OCI-LY1 (cell line): ENCODE results near the gene KLF3.

Experiments used
- H2AFZ ChIP-seq: fragments of 200-600 bp; sonication (generic), shearing (Covaris generic); 2 replicates; pipeline ENCODE4 v1.6.0; 2014; ENCODE audit warnings: antibody characterized with exemption, mild to moderate bottlenecking, low read length
- H3F3A ChIP-seq: fragments of 200-600 bp; sonication (generic), shearing (Covaris generic); 2 replicates; pipeline ENCODE4 v1.6.0; 2014; ENCODE audit warnings: mild to moderate bottlenecking, antibody characterized with exemption, low read length, moderate library complexity; ENCODE audit not compliant: insufficient read depth
- H3K27ac ChIP-seq: fragments of 200-600 bp; sonication (generic); 2 replicates; pipeline ENCODE4 v1.5.1; 2014; ENCODE audit warnings: low read length, mixed run types, mild to moderate bottlenecking, low read depth; ENCODE audit not compliant: poor library complexity, severe bottlenecking
- H3K27me3 ChIP-seq: fragments of 200-600 bp; sonication (generic); 2 replicates; pipeline ENCODE4 v1.6.0; 2014; ENCODE audit warnings: antibody characterized with exemption, mild to moderate bottlenecking, low read length, moderate library complexity; ENCODE audit not compliant: insufficient read depth
- H3K36me3 ChIP-seq: fragments of 200-600 bp; sonication (generic); 2 replicates; pipeline ENCODE4 v1.6.1; 2014; ENCODE audit warnings: mild to moderate bottlenecking, antibody characterized with exemption, low read length, moderate library complexity, mixed read lengths; ENCODE audit not compliant: insufficient read depth
- H3K4me1 ChIP-seq: fragments of 200-600 bp; sonication (generic); 2 replicates; pipeline ENCODE4 v1.5.1; 2014; ENCODE audit warnings: mild to moderate bottlenecking, low read length, moderate library complexity; ENCODE audit not compliant: insufficient read depth, severe bottlenecking
- H3K4me2 ChIP-seq: fragments of 200-600 bp; sonication (generic), shearing (Covaris generic); 2 replicates; pipeline ENCODE4 v1.6.1; 2014; ENCODE audit warnings: low read length
- H3K4me3 ChIP-seq: fragments of 200-600 bp; sonication (generic); 2 replicates; pipeline ENCODE4 v1.5.1; 2014; ENCODE audit warnings: low read length, low read depth, mild to moderate bottlenecking, mixed read lengths; ENCODE audit not compliant: poor library complexity, severe bottlenecking
- H3K79me2 ChIP-seq: fragments of 200-600 bp; shearing (Covaris generic); 2 replicates; pipeline ENCODE4 v1.6.1; 2016; ENCODE audit warnings: mixed run types, low read length, mixed read lengths; ENCODE audit not compliant: insufficient read depth
- H3K9ac ChIP-seq: fragments of 200-600 bp; sonication (generic), shearing (Covaris generic); 2 replicates; pipeline ENCODE4 v1.6.1; 2014; ENCODE audit warnings: mild to moderate bottlenecking, low read length, mixed read lengths
- H3K9me2 ChIP-seq: fragments of 200-600 bp; sonication (generic), shearing (Covaris generic); 2 replicates; pipeline ENCODE4 v1.6.1; 2014; ENCODE audit warnings: low read depth, mild to moderate bottlenecking, low read length, mixed read lengths
- H3K9me3 ChIP-seq: fragments of 200-600 bp; shearing (Covaris generic); 2 replicates; pipeline ENCODE4 v1.6.1; 2014; ENCODE audit warnings: low read length, mixed read lengths
- H4K20me1 ChIP-seq: fragments of 200-600 bp; sonication (generic), shearing (Covaris generic); 2 replicates; pipeline ENCODE4 v1.6.0; 2016; ENCODE audit warnings: mild to moderate bottlenecking, low read length; ENCODE audit not compliant: insufficient read depth
- EZH2 ChIP-seq: fragments of 200-600 bp; sonication (generic), shearing (Covaris generic); IDR thresholded peaks from 2 replicates; pipeline ENCODE4 v1.8.0; 2017; ENCODE audit warnings: borderline replicate concordance, mixed run types, mild to moderate bottlenecking, antibody characterized with exemption, low read length, moderate library complexity, mixed read lengths
- TF ChIP-seq, protein P1 (sequence below): fragments of 200-600 bp; sonication (generic), shearing (Covaris generic); IDR thresholded peaks from 2 replicates; pipeline ENCODE4 v1.5.1; 2017; ENCODE audit warnings: mild to moderate bottlenecking, antibody characterized with exemption, low read length, moderate library complexity, mixed read lengths

KLF3 gene

DNA sequence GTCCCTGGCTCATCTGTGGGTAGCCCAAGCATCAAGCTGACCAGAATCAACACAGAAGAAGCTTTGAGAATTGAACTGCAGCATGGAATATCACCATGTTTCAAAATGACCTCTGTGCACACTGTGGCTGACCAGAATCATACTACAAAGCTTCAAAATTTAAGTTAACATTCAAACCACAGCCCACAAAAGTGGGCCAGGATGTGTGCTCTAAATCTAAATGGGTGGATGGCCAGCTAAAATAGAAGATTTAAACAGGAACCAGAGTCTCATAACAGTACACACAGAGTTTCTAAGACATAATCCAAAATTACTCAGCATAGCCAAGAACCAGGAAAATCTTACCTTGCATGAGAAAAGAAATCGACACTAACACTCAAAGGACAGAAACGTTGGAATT is 46.1 kb downstream of the KLF3 start:
- Histone ChIP-seq H3K9ac (no peak overlapping the region), H3K9me2 (no peaks in the 10 kb centered on the region), H3K4me1 (no peaks in the 10 kb centered on the region), H3K27me3 (0 out of 2 replicates have a peak, but pooled peaks cover 5% of the 10 kb centered on the region), H4K20me1 (no peaks in the 10 kb centered on the region), H3K27ac (no peak overlapping the region), H3K4me2 (no peak overlapping the region), H3K9me3 (no peaks in the 10 kb centered on the region; the same call in 1 of the 2 replicates), H3K36me3 (no peaks in the 10 kb centered on the region), H3K4me3 (no peak overlapping the region), H2AFZ (no peak overlapping the region), H3K79me2 (no peaks in the 10 kb centered on the region), H3F3A (no peaks in the 10 kb centered on the region)
- no peak for TF ChIP-seq EZH2
- TF ChIP-seq, protein P1, sequence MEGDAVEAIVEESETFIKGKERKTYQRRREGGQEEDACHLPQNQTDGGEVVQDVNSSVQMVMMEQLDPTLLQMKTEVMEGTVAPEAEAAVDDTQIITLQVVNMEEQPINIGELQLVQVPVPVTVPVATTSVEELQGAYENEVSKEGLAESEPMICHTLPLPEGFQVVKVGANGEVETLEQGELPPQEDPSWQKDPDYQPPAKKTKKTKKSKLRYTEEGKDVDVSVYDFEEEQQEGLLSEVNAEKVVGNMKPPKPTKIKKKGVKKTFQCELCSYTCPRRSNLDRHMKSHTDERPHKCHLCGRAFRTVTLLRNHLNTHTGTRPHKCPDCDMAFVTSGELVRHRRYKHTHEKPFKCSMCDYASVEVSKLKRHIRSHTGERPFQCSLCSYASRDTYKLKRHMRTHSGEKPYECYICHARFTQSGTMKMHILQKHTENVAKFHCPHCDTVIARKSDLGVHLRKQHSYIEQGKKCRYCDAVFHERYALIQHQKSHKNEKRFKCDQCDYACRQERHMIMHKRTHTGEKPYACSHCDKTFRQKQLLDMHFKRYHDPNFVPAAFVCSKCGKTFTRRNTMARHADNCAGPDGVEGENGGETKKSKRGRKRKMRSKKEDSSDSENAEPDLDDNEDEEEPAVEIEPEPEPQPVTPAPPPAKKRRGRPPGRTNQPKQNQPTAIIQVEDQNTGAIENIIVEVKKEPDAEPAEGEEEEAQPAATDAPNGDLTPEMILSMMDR = no peak

GRCh38 chr4:38711066-38711465 is 47.1 kb downstream of the KLF3 start:
- Histone ChIP-seq H3K36me3 (no peaks in the 10 kb centered on the region), H3K79me2 (no peaks in the 10 kb centered on the region), H3K9me3 (no peaks in the 10 kb centered on the region; the same call in 1 of the 2 replicates), H3K27ac (no peak overlapping the region), H4K20me1 (no peaks in the 10 kb centered on the region), H2AFZ (no peak overlapping the region), H3K9ac (no peak overlapping the region), H3K4me2 (no peak overlapping the region), H3K27me3 (0 out of 2 replicates have a peak, but pooled peaks cover 5% of the 10 kb centered on the region), H3K9me2 (no peaks in the 10 kb centered on the region), H3F3A (no peaks in the 10 kb centered on the region), H3K4me1 (no peaks in the 10 kb centered on the region), H3K4me3 (no peak overlapping the region)
- TF ChIP-seq, protein P1 = no peak
- TF ChIP-seq EZH2 = no peak

DNA sequence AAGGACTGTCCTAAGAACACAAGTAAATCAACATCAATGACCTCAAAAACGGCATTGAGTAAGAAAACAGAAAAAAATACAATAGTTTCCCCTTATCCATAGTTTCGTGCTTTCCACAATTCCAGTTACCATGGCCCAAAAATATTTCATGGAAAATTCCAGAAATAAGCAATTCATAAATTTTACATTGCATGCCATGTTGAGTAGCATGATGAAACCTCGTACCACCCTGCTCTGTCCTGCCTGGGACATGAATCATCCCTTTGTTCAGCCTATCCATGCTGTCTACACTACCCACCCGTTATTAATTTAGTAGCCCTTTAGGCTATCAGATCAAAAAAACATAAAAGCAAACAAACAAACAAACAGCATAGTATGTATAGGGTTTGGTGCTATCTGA is 51.1 kb downstream of the KLF3 start:
- Histone ChIP-seq H3K4me2 (no peak overlapping the region), H3K9me2 (no peaks in the 10 kb centered on the region), H3K4me3 (no peak overlapping the region), H3K27ac (no peak overlapping the region), H3K4me1 (no peaks in the 10 kb centered on the region), H3K9me3 (no peaks in the 10 kb centered on the region; the same call in 1 of the 2 replicates), H3K36me3 (no peaks in the 10 kb centered on the region), H3F3A (no peaks in the 10 kb centered on the region), H3K9ac (no peak overlapping the region), H3K79me2 (no peaks in the 10 kb centered on the region), H4K20me1 (no peaks in the 10 kb centered on the region), H2AFZ (no peak overlapping the region), H3K27me3 (0 out of 2 replicates have a peak, but pooled peaks cover 5% of the 10 kb centered on the region)
- TF ChIP-seq EZH2 = no peak
- TF ChIP-seq, protein P1 = no peak
